A673 (cell line): ENCODE data around the gene CANX. TPM values are rescaled to one million over a fixed set of nuclear protein-coding genes. Genes with fewer than 3 reads are reported as not detected.

Experiments
- BruUV-seq: library from RNA; stranded (reverse); fragments of 400-500 nt; replicated peaks from 2 replicates; lab custom pipeline; 2021; lab: Mats Ljungman, UMichigan
- CTCF ChIA-PET: fragments of 300-600 bp; sonication (Branson Sonifier 250); formaldehyde crosslinking; loops from one replicate; lab custom pipeline; 2022; ENCODE audit warnings: antibody characterized with exemption; lab: Charles Lee
- POLR2A ChIA-PET: fragments of 300-600 bp; sonication (Branson Sonifier 250); formaldehyde crosslinking; loops from one replicate; lab custom pipeline; 2022; ENCODE audit warnings: antibody characterized with exemption; ENCODE audit not compliant: low non-redundant PET; lab: Charles Lee
- DNase-seq: peaks from one replicate; pipeline ENCODE4 v3.0.0-alpha.2; 2015; ENCODE audit warnings: low spot score
- H3K27ac ChIP-seq: fragments of 200-600 bp; sonication (generic); 2 replicates; pipeline ENCODE4 v1.5.1; 2016; ENCODE audit warnings: mixed run types, low read depth, mild to moderate bottlenecking, mixed read lengths, antibody characterized with exemption, low read length; ENCODE audit not compliant: poor library complexity, severe bottlenecking
- H3K27me3 ChIP-seq: fragments of 200-600 bp; sonication (generic); replicated peaks from 2 replicates; pipeline ENCODE4 v1.6.1; 2017; ENCODE audit warnings: mixed run types, low read depth, mild to moderate bottlenecking, mixed read lengths, antibody characterized with exemption, low read length; ENCODE audit not compliant: insufficient read depth, poor library complexity
- H3K36me3 ChIP-seq: fragments of 200-600 bp; sonication (generic); 2 replicates; pipeline ENCODE4 v1.6.1; 2016; ENCODE audit warnings: mixed run types, mild to moderate bottlenecking, mixed read lengths, antibody characterized with exemption, low read length; ENCODE audit not compliant: insufficient read depth, poor library complexity, severe bottlenecking
- H3K4me1 ChIP-seq: fragments of 200-600 bp; sonication (generic); 2 replicates; pipeline ENCODE4 v1.6.1; 2017; ENCODE audit warnings: mixed run types, mild to moderate bottlenecking, mixed read lengths, antibody characterized with exemption, low read length; ENCODE audit not compliant: insufficient read depth, poor library complexity, severe bottlenecking
- H3K4me3 ChIP-seq: fragments of 200-600 bp; sonication (generic); 2 replicates; pipeline ENCODE4 v1.5.1; 2016; ENCODE audit warnings: low read depth, mixed run types, mild to moderate bottlenecking, mixed read lengths, low read length; ENCODE audit not compliant: poor library complexity, severe bottlenecking
- H3K9me3 ChIP-seq: fragments of 200-600 bp; sonication (generic); 2 replicates; pipeline ENCODE4 v1.6.1; 2016; ENCODE audit warnings: mixed run types, low read depth, mild to moderate bottlenecking, mixed read lengths, antibody characterized with exemption, low read length; ENCODE audit not compliant: poor library complexity, severe bottlenecking
- CTCF ChIP-seq: fragments of 300-800, 200-600 bp; sonication (generic); conservative IDR thresholded peaks from 2 replicates; pipeline ENCODE4 v1.5.1; 2017; ENCODE audit warnings: low read depth, mild to moderate bottlenecking, antibody characterized with exemption, low read length, moderate library complexity, mixed read lengths
- EZH2 ChIP-seq: fragments of 200-600 bp; sonication (generic); IDR thresholded peaks from 2 replicates; pipeline ENCODE4 v1.6.1; 2017; ENCODE audit warnings: borderline replicate concordance, low read depth, mild to moderate bottlenecking, mixed read lengths, antibody characterized with exemption, low read length; ENCODE audit not compliant: poor library complexity, severe bottlenecking
- intact Hi-C: fragments of 100-400 bp; cut with micrococcal nuclease; formaldehyde crosslinking; loops from one replicate; pipeline ENCODE4 v1.10.0; 2022; ENCODE audit not compliant: unreplicated experiment
- total RNA-seq: library from RNA; stranded (reverse); gene quantifications from 2 replicates; pipeline ENCODE4 v1.2.3, GENCODE V29; 2021

The CANX gene
- total RNA-seq, 1 experiment from 2014 or later, result 609 TPM

GRCh38 chr5:179778591-179778990 lies 79.8 kb downstream of the CANX start:
- intact Hi-C loops, result no loop called here
- H3K9me3 ChIP-seq, result no peaks in the 10 kb centered on the region
- no TSS peak for BruUV-seq
- ChIA-PET POLR2A (no interaction called here), CTCF (no interaction called here)
- H3K4me3 ChIP-seq, result no peak overlapping the region
- no peaks in the 10 kb centered on the region for H3K4me1 ChIP-seq
- H3K27ac ChIP-seq, result no peak overlapping the region
- no peaks in the 10 kb centered on the region for H3K27me3 ChIP-seq
- DNase-seq, result no peak
- peaks cover 16% of the 10 kb centered on the region for H3K36me3 ChIP-seq
- TF ChIP-seq EZH2, result no peak
- TF ChIP-seq CTCF, result no peak

- ChIA-PET POLR2A (no interaction called here), CTCF (no interaction called here)
- TF ChIP-seq CTCF (no peak), EZH2 (no peak)
- DNase-seq, result no peak
- no peaks in the 10 kb centered on the region for H3K9me3 ChIP-seq
- peaks cover 5% of the 10 kb centered on the region for H3K36me3 ChIP-seq
- H3K4me3 ChIP-seq, result no peak overlapping the region
- H3K27me3 ChIP-seq, result no peaks in the 10 kb centered on the region
- no peak overlapping the region for H3K27ac ChIP-seq
- intact Hi-C loops, result no loop called here
- no peaks in the 10 kb centered on the region for H3K4me1 ChIP-seq
- BruUV-seq, result no TSS peak
Observed at GRCh38 chr5:179779826-179780225, 81.1 kb downstream of the CANX start.

- H3K27ac ChIP-seq, result no peak overlapping the region
- ChIA-PET POLR2A (no interaction called here), CTCF (no interaction called here)
- intact Hi-C loops, result no loop called here
- no peaks in the 10 kb centered on the region for H3K9me3 ChIP-seq
- TF ChIP-seq CTCF (no peak), EZH2 (no peak)
- H3K36me3 ChIP-seq, result peaks cover 4% of the 10 kb centered on the region
- DNase-seq, result no peak
- no TSS peak for BruUV-seq
- no peaks in the 10 kb centered on the region for H3K4me1 ChIP-seq
- no peak overlapping the region for H3K4me3 ChIP-seq
- H3K27me3 ChIP-seq, result no peaks in the 10 kb centered on the region
Observed at GRCh38 chr5:179780362-179780761, 81.6 kb downstream of the CANX start.

Other genes with a start within 250 kb of the CANX start
- 41.4 and 45.2 TPM in 2 replicates for gene RUFY1, start 148.4 kb upstream of the CANX start, total RNA-seq
- gene HNRNPH1, start 75.3 kb upstream of the CANX start, total RNA-seq, result 918 and 972 TPM in 2 replicates
- not detected in 2 replicates for gene CBY3, start 17.9 kb upstream of the CANX start, total RNA-seq
- gene MAML1, start 33.9 kb downstream of the CANX start, total RNA-seq, result 34.3 and 34.4 TPM in 2 replicates
- gene LTC4S, start 95.0 kb downstream of the CANX start, total RNA-seq, result 0.58 and 1.5 TPM in 2 replicates
- gene MGAT4B, start 107.9 kb downstream of the CANX start, total RNA-seq, result 59.5 and 63.9 TPM in 2 replicates
- gene SQSTM1, start 121.9 kb downstream of the CANX start, total RNA-seq, result 84.1 and 105 TPM in 2 replicates
- gene MRNIP, start 159.8 kb downstream of the CANX start, total RNA-seq, result 29.9 and 31.3 TPM in 2 replicates
- gene TBC1D9B, start 208.9 kb downstream of the CANX start, total RNA-seq, result 68.2 and 77.0 TPM in 2 replicates